ENCODE measurements around the gene RAB3D.

RAB3D gene

GRCh38 chr19:11293433-11294389 is 45.7 kb downstream of the RAB3D start:
- peak; percentile 86 for DNase-seq

- no peak for DNase-seq
These were observed 47.5 kb downstream of the RAB3D start for GRCh38 chr19:11291991-11292390.

GRCh38 chr19:11291415-11291814 is 48.0 kb downstream of the RAB3D start:
- no peak for DNase-seq

DNA sequence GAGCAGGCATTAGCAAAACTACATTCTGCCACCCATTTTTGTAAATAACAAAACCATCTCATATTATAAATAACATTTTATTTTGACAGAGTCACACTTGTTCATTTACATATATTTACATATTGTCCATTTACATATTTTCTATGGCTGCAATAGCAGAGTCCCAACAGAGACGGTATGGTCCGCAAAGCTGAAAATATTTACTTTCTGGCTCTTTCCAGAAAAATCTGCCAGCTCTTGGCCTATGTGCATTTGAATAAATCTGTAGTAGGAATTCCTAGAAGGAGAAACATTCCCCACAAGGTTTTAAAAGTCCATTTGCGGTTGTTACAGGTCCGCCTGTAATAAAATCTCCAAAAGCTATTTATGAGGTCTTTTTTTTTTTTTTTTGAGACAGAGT is 49.2 kb downstream of the RAB3D start:
- no peak for DNase-seq

GRCh38 chr19:11288349-11288748 is 51.1 kb downstream of the RAB3D start:
- peak; percentile 52 for DNase-seq

DNA sequence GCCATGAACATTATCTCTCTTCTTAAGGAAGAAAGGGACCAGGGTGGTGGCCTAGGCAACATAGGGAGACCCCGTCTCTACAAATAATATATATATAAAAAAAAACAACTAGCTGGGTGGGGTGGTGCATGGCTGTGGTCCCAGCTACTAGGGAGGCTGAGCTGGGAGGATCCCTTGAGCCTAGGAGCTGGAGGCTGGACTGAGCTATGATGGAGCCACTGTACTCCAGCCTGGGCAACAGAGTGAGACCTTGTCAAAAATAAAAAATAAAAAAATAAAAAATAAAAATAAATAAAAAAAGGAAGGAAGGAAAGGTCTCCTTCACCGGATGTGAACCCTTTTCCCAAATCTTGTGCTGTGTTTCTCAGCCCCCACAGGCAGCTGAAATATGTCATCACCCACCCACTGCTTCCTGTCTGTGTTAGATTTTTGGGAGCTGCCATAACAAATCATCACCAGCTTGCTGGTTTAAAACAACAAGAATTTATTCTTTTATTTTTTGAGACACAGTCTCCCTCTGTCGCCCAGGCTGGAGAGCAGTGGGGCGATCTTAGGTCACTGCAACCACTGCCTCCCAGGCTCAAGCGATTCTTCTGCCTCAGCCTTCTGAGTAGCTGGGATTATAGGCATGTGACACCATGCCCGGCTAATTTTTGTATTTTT is 53.0 kb downstream of the RAB3D start:
- no peak for DNase-seq

- no peak for DNase-seq
These were observed 54.9 kb downstream of the RAB3D start for GRCh38 chr19:11284515-11284914.

DNA sequence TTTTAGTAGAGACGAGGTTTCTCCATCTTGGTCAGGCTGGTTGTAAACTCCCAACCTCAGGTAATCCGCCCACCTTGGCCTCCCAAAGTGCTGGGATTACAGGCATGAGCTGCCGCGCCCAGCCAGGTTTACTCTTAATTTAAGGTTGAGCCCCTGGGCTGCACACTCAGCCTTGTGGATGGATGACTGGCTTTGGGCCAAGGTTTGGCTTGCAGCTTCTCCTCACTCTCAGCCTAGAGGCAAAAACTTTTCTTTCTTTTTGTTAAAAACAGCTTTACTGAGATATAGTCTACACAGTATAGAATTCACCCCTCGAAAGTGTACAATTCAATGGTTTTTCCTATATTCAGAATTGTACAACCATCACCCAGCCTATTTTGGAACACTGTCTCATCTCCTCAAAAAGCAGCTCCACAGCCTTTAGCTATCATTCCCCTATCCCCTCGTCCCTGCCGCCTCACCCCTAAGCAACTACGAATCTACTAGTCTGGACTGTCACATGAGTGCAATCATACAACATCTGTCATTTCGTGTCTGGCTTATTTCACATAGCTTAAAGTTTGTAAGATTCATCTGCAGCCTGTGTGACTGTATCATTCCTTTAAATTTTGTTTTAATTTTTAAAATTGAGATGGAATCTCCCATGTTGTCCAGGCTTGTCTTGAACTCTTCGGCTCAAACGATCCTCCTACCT is 58.0 kb downstream of the RAB3D start:
- DNase-seq, result no peak

DNA sequence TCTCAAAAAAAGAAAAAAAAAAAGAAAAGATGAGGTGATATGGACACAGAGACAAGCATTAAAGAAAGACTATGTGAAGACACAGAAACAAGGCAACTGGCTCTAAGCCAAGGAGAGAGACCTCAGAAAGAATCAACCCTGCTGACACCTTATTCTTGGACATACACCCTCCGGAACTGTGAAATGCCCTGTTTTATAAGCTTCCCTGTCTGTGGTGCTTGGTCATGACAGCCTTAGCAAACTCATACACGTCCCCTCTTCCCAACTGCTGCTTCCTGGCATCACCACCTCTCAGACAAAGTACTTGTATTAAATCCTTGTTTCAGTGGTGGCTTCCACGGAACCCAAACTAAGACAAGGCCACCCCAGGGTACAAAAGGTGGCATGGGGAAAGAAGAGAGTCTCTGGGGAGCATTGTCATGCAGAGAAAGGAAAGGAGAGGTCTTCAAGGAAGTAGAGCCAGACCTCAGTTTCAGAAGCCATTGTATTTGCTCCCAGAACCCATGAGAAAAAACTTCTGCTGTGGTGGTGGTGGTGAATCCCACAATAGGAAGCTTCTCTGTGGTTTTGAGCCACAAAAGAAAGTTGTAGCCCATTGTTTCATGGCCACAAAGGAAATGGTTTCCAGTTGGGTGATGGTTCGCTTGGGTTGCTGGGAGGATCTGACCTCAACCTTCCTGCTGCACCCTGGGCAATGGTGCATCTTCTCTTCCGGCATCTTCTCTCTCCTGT is 59.8 kb downstream of the RAB3D start:
- peak; percentile 66 for DNase-seq

GRCh38 chr19:11278670-11279069 is 60.8 kb downstream of the RAB3D start:
- DNase-seq, result no peak

GRCh38 chr19:11274533-11275086 is 64.8 kb downstream of the RAB3D start:
- no peak for DNase-seq

- no peak for DNase-seq
These were observed 65.5 kb downstream of the RAB3D start for GRCh38 chr19:11273989-11274388.

GRCh38 chr19:11273296-11273695 is 66.2 kb downstream of the RAB3D start:
- DNase-seq, result no peak

Measured in hematopoietic multipotent progenitor cell treated with erythropoietin and hydrocortisone succinate and interleukin-3 and kit ligand, for 6 days (in vitro differentiated cells).